ENCODE measurements around the gene CCNE1.
"Not testable (repeated sequence)": the region's sequence is repeated elsewhere in the genome, so short reads cannot be mapped to it uniquely, and the experiment has no call there.

CCNE1 gene

DNA sequence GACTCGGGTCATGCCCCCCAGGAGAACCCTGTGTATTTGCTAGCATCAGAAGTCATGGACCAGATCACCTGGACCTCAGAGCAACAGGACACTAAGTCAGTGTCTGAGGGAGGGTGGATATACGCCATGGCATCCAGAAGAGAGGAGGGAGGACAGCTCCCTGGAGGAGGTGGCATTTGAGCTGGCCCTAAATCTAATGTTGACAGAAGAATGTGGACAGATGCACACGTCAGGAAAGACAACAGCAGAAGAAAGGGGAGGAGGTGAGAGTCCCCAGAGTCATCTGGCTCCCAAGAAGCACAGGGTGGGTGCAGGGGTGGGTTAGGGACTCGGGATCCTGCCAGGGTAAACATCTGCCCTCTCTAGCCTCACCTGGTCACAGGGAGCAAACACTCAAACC is 24.5 kb upstream of the CCNE1 start:
- no peak for DNase-seq (ENCODE audit: low read depth in 2 of 2)

DNA sequence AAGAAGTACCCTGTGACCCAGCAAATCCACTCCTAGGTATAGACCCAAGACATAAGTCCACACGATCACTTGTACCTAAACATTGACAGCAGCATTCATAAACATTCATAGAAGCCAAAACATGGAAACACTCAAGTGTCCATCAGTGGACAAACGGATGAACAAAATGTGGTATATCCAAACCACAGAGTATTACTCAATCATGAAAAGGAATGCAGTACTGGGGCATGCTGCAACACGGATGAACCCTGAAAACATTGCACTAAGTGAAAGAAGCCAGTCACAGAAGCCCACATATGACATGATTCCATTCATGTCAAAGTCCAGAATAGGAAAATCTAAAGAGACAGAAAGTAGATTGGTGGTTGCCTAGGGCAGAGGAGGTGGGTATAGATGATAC is 22.8 kb upstream of the CCNE1 start:
- DNase-seq (ENCODE audit: low read depth in 2 of 2): no peak

DNA sequence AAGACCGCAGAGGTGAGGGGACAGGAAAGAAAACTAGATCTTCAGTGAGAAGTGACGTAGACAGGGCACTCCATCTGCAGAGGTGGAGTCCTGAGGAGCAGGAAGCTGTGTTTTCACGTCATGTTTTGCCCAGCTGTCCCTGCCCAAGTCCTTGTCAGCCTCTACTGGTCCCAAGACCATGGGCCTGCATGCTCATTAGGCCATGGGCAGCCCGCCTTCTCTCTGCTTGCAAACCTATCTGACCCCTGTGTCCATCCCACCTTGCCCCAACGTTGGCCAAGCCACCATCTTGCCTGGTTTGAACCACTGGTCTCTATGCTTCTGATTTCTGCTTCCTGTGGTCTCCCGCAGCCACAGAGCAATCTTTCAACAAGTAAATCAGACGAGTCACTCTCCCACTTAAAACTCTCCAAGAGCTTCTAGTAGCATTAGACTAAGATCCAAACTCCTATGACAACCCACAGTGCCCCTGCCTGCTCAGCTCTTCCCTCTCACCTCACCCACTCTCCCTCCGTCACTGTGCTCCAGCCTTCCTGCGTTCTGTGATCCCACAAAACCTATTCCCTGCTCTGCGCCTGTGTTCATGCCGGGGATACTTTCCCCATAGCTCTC is 18.6 kb upstream of the CCNE1 start:
- DNase-seq (ENCODE audit: low read depth in 2 of 2): no peak

GRCh38 chr19:29794490-29794889 is 17.3 kb upstream of the CCNE1 start:
- not testable (repeated sequence) for DNase-seq (ENCODE audit: low read depth in 2 of 2)

- DNase-seq (ENCODE audit: low read depth in 2 of 2): no peak
These were observed 16.2 kb upstream of the CCNE1 start for GRCh38 chr19:29795461-29796172.

- no peak for DNase-seq (ENCODE audit: low read depth in 2 of 2)
These were observed 15.6 kb upstream of the CCNE1 start for GRCh38 chr19:29796173-29796573.

DNA sequence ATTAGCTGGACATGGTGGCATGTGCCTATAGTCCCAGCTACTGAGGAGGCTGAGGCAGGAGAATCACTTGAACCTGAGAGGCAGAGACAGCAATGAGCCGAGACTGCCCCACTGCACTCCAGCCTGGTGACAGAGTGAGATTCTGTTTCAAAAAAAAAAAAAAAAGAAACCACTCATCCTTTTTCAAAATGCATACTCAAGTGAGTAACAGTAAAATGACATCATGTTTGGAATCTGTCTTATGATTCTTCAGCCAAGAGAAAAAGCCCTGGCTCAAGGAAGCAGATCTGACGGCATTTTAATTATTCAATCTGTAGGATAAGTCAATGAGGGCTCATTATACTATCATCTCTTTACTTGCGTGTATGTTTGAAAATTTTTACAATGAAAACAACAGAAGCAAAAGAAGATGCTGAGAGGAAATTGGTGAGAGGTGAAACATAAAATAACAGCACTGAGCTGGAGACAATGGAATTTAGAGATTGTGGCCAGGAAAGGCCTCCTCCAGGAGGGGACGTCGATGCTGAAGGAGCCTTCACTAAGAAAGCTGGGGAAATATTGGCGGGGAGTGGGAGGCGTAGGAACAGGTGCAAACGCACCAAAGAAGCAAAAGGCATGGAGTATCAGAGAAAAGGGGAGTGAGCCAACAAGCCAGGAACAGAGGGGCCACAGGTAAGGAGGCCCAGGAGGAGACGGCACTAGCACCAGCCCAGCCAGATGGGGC is 12.9 kb upstream of the CCNE1 start:
- DNase-seq (ENCODE audit: low read depth in 2 of 2): no peak

- DNase-seq (ENCODE audit: low read depth in 2 of 2): no peak
These were observed 11.5 kb upstream of the CCNE1 start for GRCh38 chr19:29800100-29800825.

- not testable (repeated sequence) for DNase-seq (ENCODE audit: low read depth in 2 of 2)
These were observed 7.8 kb upstream of the CCNE1 start for GRCh38 chr19:29803951-29804350.

GRCh38 chr19:29804493-29804892 is 7.3 kb upstream of the CCNE1 start:
- DNase-seq (ENCODE audit: low read depth in 2 of 2): no peak

DNA sequence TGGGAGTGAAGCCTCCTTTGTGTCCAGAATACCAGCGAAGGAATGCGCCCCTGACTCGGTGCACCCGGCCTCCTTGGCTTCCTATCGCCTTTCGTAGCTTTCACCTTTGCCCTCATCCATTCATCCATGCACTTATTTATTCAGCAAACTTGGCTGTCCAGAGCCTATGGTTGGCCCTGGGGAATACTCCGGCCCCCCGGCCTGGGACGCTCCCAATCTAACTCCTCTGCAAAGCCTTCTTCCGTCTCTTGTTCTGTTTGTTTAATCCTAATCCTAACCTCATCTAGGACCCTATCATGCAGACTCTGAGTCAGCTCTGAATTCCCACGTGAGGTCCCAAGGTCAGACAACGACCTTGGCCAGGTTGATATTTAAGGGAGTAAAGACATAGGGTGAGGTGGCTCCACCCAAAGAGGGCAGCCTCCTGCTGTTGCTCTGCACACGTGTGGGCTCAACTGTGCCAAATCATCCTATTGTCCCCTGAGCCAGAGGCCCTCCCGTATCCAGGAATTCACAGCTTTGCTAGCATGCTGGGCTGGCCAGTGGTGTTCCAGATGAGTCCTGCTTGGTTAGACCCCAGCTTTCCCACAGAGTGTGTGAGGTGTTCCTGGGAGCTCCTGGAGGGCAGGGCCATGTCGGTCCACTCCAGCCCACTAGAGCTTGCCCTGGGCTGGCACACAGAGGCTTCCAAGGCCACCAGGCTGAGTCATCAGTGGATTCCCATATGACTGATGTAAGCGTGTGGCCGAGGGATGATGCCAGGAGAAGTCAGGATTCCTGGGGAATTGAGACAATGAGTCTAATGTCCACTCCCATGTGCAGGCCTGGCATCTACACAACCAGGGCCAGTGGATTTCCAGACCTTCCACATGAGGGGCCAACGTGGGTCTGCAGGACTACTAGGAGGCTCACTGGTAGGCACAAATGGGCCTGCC is 6.5 kb upstream of the CCNE1 start:
- no peak for DNase-seq (ENCODE audit: low read depth in 2 of 2)

DNA sequence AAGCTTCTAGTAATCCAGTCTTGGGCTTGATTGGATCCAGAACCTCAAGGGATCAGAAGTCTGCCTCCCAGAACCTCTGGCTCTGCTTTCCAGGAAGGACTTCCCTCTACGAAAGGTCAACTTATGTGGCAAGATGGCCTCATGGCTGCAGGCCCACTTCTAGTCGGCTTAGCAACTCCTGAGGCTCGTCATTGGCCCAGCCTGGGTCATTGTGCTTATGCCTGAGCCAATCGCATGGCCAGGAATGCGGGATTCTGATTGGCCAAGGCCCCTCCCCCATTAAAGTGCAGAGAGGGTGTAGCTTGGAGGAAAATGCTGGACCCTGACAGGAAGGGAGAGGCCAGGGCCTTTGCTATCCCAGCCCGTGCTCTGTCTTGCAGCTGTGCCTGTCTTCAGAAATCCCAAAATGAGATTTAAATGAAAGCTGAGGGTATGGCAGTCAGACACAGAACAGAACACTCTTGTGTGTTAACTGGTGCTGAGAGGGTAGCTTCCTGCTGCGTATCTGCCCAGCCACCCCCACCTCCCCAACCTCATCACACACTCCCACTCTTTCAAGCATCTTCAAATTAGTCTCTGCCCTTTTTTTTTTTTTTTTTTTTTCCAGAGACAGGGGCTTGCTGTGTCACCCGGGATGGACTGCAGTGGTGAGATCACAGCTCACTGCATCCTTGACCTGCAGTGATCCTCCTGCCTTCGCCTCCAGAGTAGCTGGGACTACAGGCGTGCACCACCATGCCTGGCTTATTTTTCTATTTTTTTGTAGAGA is 5.5 kb upstream of the CCNE1 start:
- DNase-seq (ENCODE audit: low read depth in 2 of 2): no peak

DNA sequence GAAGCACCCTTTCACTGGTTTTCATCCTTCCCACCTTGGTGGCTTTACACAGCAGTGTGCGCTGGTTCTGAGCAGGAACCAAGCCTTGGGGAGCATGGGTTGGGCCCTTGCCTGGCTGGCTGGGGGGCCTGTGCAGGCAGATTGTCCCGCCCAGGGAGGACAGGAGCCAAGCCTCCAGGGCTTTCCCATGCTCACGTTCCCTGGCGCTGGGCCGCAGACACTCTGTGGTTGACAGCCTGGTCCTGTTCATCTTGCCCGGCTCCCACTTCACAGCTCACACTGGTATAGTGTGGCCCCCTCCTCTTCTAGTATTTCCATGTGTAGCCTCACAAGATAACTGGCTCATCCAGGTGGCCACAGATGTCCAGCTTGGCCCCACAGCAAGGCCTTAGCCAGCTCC is 4.6 kb upstream of the CCNE1 start:
- no peak for DNase-seq (ENCODE audit: low read depth in 2 of 2)

DNA sequence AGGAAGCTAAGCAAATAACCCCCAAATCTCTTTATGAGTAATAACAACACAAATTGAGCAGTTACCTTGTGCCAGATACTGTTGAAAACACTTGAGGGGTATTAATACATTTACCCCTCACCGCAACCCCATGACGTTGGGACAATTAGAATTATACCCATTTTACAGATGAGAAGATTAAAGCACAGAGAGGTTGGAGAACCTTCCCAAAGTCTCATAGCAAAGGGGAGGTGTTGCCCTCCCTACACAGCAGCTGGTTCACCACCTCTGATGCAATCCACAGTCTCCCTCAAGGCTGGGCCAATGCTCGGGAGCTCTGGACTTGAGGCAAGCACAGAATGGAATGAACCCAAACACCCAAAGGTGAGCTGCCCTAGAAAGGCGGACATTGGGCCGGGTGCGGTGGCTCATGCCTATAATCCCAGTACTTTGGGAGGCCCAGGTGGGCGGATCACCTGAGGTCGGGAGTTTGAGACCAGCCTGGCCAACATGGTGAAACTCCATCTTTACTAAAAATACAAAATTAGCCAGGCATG is 3.9 kb upstream of the CCNE1 start:
- no peak for DNase-seq (ENCODE audit: low read depth in 2 of 2)

DNA sequence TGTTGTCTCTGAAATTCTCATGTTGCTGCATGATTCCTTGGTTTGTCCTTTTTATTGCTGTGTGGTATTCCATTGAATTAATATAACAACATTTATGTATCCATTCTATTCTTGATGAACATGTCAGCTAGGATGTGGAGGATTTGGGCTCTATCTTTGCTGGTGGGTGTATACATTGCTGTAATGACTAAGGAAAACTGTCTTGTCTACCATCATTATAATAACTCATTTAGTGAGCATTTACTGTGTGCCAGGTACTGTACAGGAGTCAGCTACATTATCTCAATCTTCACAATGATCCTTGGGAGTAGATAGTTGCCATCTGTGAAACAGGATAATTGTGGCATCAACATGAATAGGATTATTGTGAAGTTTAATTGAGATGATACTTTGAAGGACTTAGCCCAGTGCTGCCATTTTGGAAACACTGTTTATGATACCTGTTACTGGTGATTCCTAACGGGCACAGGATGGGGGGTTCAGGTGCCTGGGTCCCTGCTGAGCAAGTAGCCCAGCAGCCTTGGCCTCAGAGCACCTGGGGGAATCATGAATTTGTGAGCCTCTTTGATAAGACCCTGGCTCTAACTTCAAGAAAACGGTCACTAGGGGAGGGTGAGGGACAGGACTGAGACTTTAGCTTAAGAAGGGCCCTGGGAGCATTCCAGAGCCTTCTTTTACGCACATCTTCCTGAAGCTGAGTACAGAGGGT is 1.8 kb upstream of the CCNE1 start:
- no peak for DNase-seq (ENCODE audit: low read depth in 2 of 2)

- no peak for DNase-seq (ENCODE audit: low read depth in 2 of 2)
These were observed 1.3 kb upstream of the CCNE1 start for GRCh38 chr19:29810504-29810871.

- peak in 1 of 2 donors; percentile 14 for DNase-seq (ENCODE audit: low read depth in 2 of 2)
These were observed 489 bp downstream of the CCNE1 start for GRCh38 chr19:29812080-29812880.

GRCh38 chr19:29812881-29813275 is 1.1 kb downstream of the CCNE1 start:
- DNase-seq (ENCODE audit: low read depth in 2 of 2): no peak

GRCh38 chr19:29813642-29814041 is 1.9 kb downstream of the CCNE1 start:
- DNase-seq (ENCODE audit: low read depth in 2 of 2): no peak
